GM18951 (cell line): ENCODE measurements around the gene ATP1A4.

ENCODE experiments used
- POLR2A ChIP-seq: IDR thresholded peaks from 4 replicates; pipeline ENCODE4 v1.6.1; 2011; ENCODE audit warnings: mild to moderate bottlenecking; ENCODE audit not compliant: insufficient read length, insufficient read depth; ENCODE audit errors: extremely low read depth
- in situ Hi-C: fragments of 300-500 bp; cut with MboI; formaldehyde crosslinking; loops from one replicate; pipeline ENCODE4 v1.12.0; 2022; ENCODE audit warnings: low sequenced_read_pairs, mixed read lengths, inconsistent platforms; ENCODE audit not compliant: unreplicated experiment

Gene ATP1A4

GRCh38 chr1:160197231-160197630 lies 45.8 kb downstream of the ATP1A4 start:
- TF ChIP-seq POLR2A = no peak
- in situ Hi-C loops = no loop called here

GRCh38 chr1:160200786-160201185 lies 49.4 kb downstream of the ATP1A4 start:
- no peak for TF ChIP-seq POLR2A
- in situ Hi-C loops = no loop called here

- in situ Hi-C loops = no loop called here
- TF ChIP-seq POLR2A = peak; percentile 43
Observed at GRCh38 chr1:160204526-160205241, 53.3 kb downstream of the ATP1A4 start.

- TF ChIP-seq POLR2A = peak; percentile 65
- in situ Hi-C loops = no loop called here
Observed at GRCh38 chr1:160205242-160206035, 54.0 kb downstream of the ATP1A4 start, which contains the start of gene PEA15. PEA15 (plus strand) TSS chr1:160205384; CDS start chr1:160211545, 6,161 bp downstream.

- in situ Hi-C loops = no loop called here
- no peak for TF ChIP-seq POLR2A
Observed at GRCh38 chr1:160206036-160206389, 54.6 kb downstream of the ATP1A4 start.

- in situ Hi-C loops = no loop called here
- TF ChIP-seq POLR2A = no peak
Observed at GRCh38 chr1:160206421-160207117, 55.2 kb downstream of the ATP1A4 start.

GRCh38 chr1:160207118-160207650 lies 55.8 kb downstream of the ATP1A4 start:
- in situ Hi-C loops = no loop called here
- no peak for TF ChIP-seq POLR2A

GRCh38 chr1:160207771-160208556 lies 56.6 kb downstream of the ATP1A4 start:
- TF ChIP-seq POLR2A = no peak
- in situ Hi-C loops = no loop called here

GRCh38 chr1:160208557-160209320 lies 57.3 kb downstream of the ATP1A4 start:
- TF ChIP-seq POLR2A = no peak
- in situ Hi-C loops = no loop called here

- in situ Hi-C loops = no loop called here
- no peak for TF ChIP-seq POLR2A
Observed at GRCh38 chr1:160209321-160210046, 58.1 kb downstream of the ATP1A4 start.

- TF ChIP-seq POLR2A = no peak
- in situ Hi-C loops = no loop called here
Observed at GRCh38 chr1:160210561-160210960, 59.2 kb downstream of the ATP1A4 start.
